Adrenal gland (tissue), 12 donors: ENCODE data around the gene SMIM33. TPM values are rescaled to one million over a fixed set of nuclear protein-coding genes. Genes with fewer than 3 reads are reported as not detected.
A peak's percentile ranks its signal among the peaks of the same experiment; 100 is the strongest.

Experiments
- DNase-seq, 7 donors: peaks; one replicate each; pipeline ENCODE4 v3.0.0-alpha.2; 2019 to 2020
- H3K27ac ChIP-seq, 5 donors: fragments of 200-600 bp; sonication (generic) in 4 of 5; 1 replicate in 3 of 5; 2 replicates in 2 of 5; pipeline versions ENCODE4 v1.5.1 to v1.8.0; 2016 to 2020; ENCODE audit warnings: mild to moderate bottlenecking in 1 of 5
- H3K27me3 ChIP-seq: fragments of 200-600 bp; 2 replicates; pipeline ENCODE4 v1.8.0; 2021
- H3K36me3 ChIP-seq, 2 donors: fragments of 200-600 bp; replicated peaks in 1 of 2; 1 replicate in 1 of 2; 2 replicates in 1 of 2; pipeline versions ENCODE4 v1.5.1 to v1.8.0; 2018 to 2022
- H3K4me1 ChIP-seq, 2 donors: fragments of 200-600 bp; replicated peaks in 1 of 2; 1 replicate in 1 of 2; 2 replicates in 1 of 2; pipeline versions ENCODE4 v1.5.1 to v1.8.0; 2018 to 2021
- H3K4me3 ChIP-seq, 4 donors: fragments of 200-600 bp; sonication (generic) in 3 of 4; one replicate each; pipeline ENCODE4 v1.5.1; 2016 to 2018
- H3K9me3 ChIP-seq, 3 donors: fragments of 200-600 bp; sonication (generic) in 1 of 3; replicated peaks in 1 of 3; 1 replicate in 2 of 3; 2 replicates in 1 of 3; pipeline versions ENCODE4 v1.5.1 to v1.8.0; 2016 to 2021
- POLR2A ChIP-seq, 2 donors: fragments of 450-650 bp; IDR thresholded peaks; one replicate each; pipeline ENCODE4 v1.6.1; 2017; ENCODE audit warnings: antibody characterized with exemption in 2 of 2, mild to moderate bottlenecking in 2 of 2, moderate library complexity in 1 of 2
- WGBS, 4 donors: extraction: QIAGEN DNeasy Blood & Tissue Kit in 2 of 4; methylation state at CpG; one replicate each; pipeline versions ENCODE4 v1.1.5 to v1.1.7; 2013 to 2017; 5-methylcytosine and 5-hydroxymethylcytosine counted together
- intact Hi-C, 2 donors: fragments of 100-400 bp; cut with DNase I; formaldehyde crosslinking; loops; one replicate each; pipeline versions ENCODE4 v1.14.1 to v1.15.0; 2022 to 2023
- polyA plus RNA-seq, 3 donors: library from polyadenylated mRNA; stranded (reverse); fragments of 200-250 nt in 2 of 3; fragments of 350-450 nt in 1 of 3; fragmentation: Illumina TruSeq in 1 of 3; extraction: RNeasy Lipid Tissue Mini Kit (QIAGEN cat#74804) in 1 of 3; gene quantifications; one replicate each; pipeline ENCODE4 v1.2.3, GENCODE V29; 2013 to 2014
- total RNA-seq, 9 donors: library from RNA; depleted of rRNA in 4 of 9; stranded (reverse); fragments of >200 nt in 4 of 9; fragments of 120-200 nt in 1 of 9; fragmentation: NEBNext Ultra II Directional in 1 of 9; extraction: Animal tissue kit (Norgen Biotek cat#: 25700) in 1 of 9; gene quantifications; one replicate each; pipeline versions ENCODE4 v1.1.0 to v1.2.4, GENCODE V29; 2013 to 2023
- TF ChIP-seq, protein P1 (sequence below), 6 experiments: fragments of 450-650 bp in 4 of 6; fragments of 200-600 bp in 2 of 6; sonication (generic) in 1 of 6; IDR thresholded peaks; 1 replicate in 5 of 6; 2 replicates in 1 of 6; pipeline versions ENCODE4 v1.5.1 to v1.8.0; 2016 to 2021; ENCODE audit warnings: antibody characterized with exemption in 6 of 6, mild to moderate bottlenecking in 2 of 6, moderate library complexity in 1 of 6
- donor health status: healthy with polysubstance abuse.
- donor health status: Bipolar disorder and iron deficiency.
- donor health status: DM: yes; HTN: yes; CAD: no.
- donor health status: DM: no; HTN: no; CAD: no.
- donor health status: DM: no; HTN: no; CAD: no.
- donor health status: DM: yes; HTN: yes; CAD: no.

SMIM33 gene
- total and polyA plus RNA-seq, 12 donors = not detected

DNA sequence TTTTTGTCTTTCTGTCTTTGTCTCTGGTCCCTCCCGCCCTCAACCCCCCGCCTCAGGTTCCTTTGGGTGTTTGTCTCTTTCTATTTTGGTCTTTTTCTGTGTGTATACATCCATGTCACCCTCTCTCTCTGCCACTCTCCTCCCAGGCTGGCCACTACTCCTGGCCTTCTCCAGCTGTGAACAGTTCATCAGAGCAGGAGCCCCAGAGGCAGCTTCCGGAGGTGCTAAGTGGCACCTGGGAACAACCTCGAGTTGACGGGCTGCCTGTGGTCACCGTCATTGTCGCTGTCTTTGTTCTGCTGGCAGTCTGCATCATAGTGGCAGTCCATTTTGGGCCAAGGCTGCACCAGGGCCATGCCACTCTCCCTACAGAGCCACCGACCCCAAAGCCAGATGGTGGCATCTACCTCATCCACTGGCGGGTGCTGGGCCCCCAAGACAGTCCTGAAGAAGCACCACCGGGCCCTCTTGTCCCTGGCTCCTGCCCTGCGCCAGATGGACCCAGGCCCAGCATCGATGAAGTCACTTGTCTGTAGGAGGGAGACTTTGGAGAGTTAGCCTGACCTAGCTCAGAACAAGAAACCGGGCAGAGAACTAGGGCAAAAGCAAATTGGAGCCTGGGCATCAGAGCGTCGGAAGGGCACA is 1.7 kb downstream of the SMIM33 start:
- no peak for DNase-seq
- TF ChIP-seq, protein P1, sequence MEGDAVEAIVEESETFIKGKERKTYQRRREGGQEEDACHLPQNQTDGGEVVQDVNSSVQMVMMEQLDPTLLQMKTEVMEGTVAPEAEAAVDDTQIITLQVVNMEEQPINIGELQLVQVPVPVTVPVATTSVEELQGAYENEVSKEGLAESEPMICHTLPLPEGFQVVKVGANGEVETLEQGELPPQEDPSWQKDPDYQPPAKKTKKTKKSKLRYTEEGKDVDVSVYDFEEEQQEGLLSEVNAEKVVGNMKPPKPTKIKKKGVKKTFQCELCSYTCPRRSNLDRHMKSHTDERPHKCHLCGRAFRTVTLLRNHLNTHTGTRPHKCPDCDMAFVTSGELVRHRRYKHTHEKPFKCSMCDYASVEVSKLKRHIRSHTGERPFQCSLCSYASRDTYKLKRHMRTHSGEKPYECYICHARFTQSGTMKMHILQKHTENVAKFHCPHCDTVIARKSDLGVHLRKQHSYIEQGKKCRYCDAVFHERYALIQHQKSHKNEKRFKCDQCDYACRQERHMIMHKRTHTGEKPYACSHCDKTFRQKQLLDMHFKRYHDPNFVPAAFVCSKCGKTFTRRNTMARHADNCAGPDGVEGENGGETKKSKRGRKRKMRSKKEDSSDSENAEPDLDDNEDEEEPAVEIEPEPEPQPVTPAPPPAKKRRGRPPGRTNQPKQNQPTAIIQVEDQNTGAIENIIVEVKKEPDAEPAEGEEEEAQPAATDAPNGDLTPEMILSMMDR (IDR thresholded peaks at IDR 0.05) = no peak
- no peak for TF ChIP-seq POLR2A (IDR thresholded peaks at IDR 0.05)
- Histone ChIP-seq H3K4me3 (no peak overlapping the region), H3K9me3 (no peaks in the 10 kb centered on the region), H3K27ac (no peak overlapping the region), H3K36me3 (peaks cover 0 to 16% of the 10 kb centered on the region in 2 donors), H3K27me3 (no peaks in the 10 kb centered on the region), H3K4me1 (no peaks in the 10 kb centered on the region)
- intact Hi-C loops = no loop called here
- WGBS, 4 donors = 81 to 90% (median 88%) methylated on average over 13 to 15 of the region's 15 CpGs

GRCh38 chr5:139473105-139473504 is 2.3 kb downstream of the SMIM33 start:
- H3K9me3 ChIP-seq = no peaks in the 10 kb centered on the region
- no peak for TF ChIP-seq POLR2A (IDR thresholded peaks at IDR 0.05)
- TF ChIP-seq, protein P1 (IDR thresholded peaks at IDR 0.05) = no peak
- peak overlapping the region in 2 of 5 donors; percentile 1 to 34 for H3K27ac ChIP-seq
- DNase-seq = no peak
- H3K4me1 ChIP-seq = no peaks in the 10 kb centered on the region
- intact Hi-C loops = no loop called here
- H3K36me3 ChIP-seq = peaks cover 0 to 22% of the 10 kb centered on the region in 2 donors
- WGBS, 4 donors = 61 to 83% (median 70%) methylated on average over 7 to 8 of the region's 8 CpGs
- H3K27me3 ChIP-seq = no peaks in the 10 kb centered on the region
- H3K4me3 ChIP-seq = no peak overlapping the region

DNA sequence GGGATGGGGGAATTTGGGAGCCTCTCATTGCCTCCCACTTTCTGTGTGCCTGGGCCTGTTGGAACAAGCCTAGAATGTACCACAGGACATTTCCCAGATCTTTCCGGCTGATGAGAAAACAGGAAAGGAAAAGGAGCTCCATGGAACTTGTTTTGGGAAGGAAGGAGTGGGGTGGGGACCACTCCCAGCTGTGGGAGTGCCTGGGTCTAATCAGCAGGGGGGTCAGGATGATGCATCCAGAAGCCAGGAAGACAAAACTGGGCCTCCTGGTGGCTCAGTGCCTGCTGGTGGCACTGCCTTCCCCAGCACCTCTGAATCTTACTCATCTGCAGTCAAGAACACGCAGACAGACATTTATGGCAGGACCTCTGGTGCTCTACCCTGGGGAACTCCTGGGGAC is 2.8 kb downstream of the SMIM33 start:
- intact Hi-C loops = no loop called here
- Histone ChIP-seq H3K4me1 (no peaks in the 10 kb centered on the region), H3K36me3 (peaks cover 0 to 26% of the 10 kb centered on the region in 2 donors), H3K9me3 (no peaks in the 10 kb centered on the region), H3K4me3 (no peak overlapping the region), H3K27me3 (no peaks in the 10 kb centered on the region), H3K27ac (peak overlapping the region in 2 of 5 donors; percentile 24 to 34)
- no peak for DNase-seq
- TF ChIP-seq, protein P1 (IDR thresholded peaks at IDR 0.05) = no peak
- TF ChIP-seq POLR2A (IDR thresholded peaks at IDR 0.05) = no peak
- WGBS, 4 donors = 65 to 75% (median 69%) methylated on average over 2 of the region's 2 CpGs

DNA sequence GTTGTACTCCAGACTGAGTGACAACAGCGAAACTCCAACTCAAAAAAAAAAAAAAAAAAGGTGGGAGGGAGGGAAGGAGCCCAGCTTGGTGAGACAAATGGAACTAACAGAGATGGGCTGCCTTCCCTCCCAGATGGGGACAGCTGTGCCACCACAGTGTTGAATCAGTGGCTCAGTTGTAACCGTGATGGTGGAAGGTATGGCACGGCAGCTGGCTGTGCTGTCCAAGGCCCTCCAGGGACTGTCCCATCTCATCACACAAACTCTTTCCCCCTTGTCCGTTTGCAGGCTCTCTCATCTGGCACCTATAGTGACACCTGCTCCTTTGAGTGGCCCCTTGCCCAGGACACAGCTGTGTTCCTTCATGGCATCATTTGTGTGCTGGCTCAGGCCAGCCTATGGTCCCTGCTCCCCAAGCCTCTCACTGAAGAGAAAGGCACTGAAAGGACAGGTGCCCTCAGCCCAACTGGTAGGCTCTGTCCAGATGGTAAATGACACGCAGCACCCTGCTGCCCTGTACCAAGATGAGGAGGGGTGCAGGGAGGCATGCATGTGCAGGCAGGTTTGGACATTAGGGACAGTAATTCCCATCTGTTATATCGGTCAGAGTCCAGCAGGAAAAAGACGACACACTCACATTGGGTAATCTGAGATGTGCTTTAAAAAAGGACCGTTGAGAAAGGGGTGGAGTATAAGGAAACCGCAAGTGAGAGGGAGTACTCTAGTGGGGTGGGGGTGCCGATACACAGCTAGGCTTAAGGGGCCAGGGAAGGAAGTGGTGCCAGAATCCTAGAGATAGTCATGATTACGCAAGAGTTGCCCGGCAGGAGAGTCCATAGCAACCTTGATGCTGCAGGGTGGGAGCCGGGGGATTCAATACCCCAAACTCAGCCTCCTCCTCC is 4.3 kb downstream of the SMIM33 start:
- no peak overlapping the region for H3K27ac ChIP-seq

More for the DNA sequence above, 4.3 kb downstream of the SMIM33 start:
- peak in 1 of 7 donors; percentile 10 for DNase-seq
- Histone ChIP-seq H3K9me3 (no peaks in the 10 kb centered on the region), H3K27me3 (no peaks in the 10 kb centered on the region), H3K36me3 (peaks cover 0 to 26% of the 10 kb centered on the region in 2 donors), H3K4me3 (no peak overlapping the region), H3K4me1 (no peaks in the 10 kb centered on the region)
- intact Hi-C loops = no loop called here
- WGBS, 4 donors = 42 to 53% (median 50%) methylated on average over 12 to 13 of the region's 13 CpGs
- TF ChIP-seq POLR2A (IDR thresholded peaks at IDR 0.05) = no peak
- TF ChIP-seq, protein P1 (IDR thresholded peaks at IDR 0.05) = no peak
